Fibroblast of the aortic adventitia (primary cell): Measurements from ENCODE around the gene PMIS2. TPM values are rescaled to one million over a fixed set of nuclear protein-coding genes. Genes with fewer than 3 reads are reported as not detected.
"Not testable (repeated sequence)": the region's sequence is repeated elsewhere in the genome, so short reads cannot be mapped to it uniquely, and the experiment has no call there.

Source experiments
- DNase-seq: peaks from one replicate; pipeline ENCODE4 v3.0.0-alpha.2; 2010; ENCODE audit warnings: low read depth
- H3K4me3 ChIP-seq: 2 replicates; pipeline ENCODE4 v1.5.1; 2011; ENCODE audit warnings: low read depth, mild to moderate bottlenecking, control low read depth, low read length, moderate library complexity
- total RNA-seq: library from RNA; depleted of rRNA; stranded (reverse); fragments of >200 nt; gene quantifications from 2 replicates; pipeline ENCODE4 v1.2.3, GENCODE V29; 2012; ENCODE audit warnings: low replicate concordance
- TF ChIP-seq, protein P1 (sequence below): IDR thresholded peaks from 2 replicates; pipeline ENCODE4 v1.5.1; 2011; ENCODE audit warnings: mild to moderate bottlenecking, low read length, control low read depth, inconsistent platforms; ENCODE audit not compliant: insufficient read depth

Gene PMIS2
- total RNA-seq, 1 donor: not detected

DNA sequence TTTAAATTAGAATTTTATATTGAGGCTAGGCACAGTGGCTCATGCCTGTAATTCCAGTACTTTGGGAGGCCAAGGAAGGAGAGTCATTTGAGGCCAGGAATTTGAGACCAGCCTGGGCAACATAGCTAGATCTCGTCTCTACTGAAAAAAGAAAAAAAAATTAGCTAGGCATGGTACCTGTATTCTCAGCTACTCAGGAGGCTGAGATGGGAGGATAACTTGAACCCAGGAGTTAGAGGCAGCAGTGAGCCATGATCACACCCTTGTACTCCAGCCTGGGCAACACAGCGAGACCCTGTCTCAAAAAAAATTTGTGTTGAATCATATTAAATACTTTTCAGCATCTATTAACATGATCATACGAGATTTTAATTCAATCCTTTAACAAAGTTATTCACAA lies 4.9 kb downstream of the PMIS2 start:
- TF ChIP-seq, protein P1, sequence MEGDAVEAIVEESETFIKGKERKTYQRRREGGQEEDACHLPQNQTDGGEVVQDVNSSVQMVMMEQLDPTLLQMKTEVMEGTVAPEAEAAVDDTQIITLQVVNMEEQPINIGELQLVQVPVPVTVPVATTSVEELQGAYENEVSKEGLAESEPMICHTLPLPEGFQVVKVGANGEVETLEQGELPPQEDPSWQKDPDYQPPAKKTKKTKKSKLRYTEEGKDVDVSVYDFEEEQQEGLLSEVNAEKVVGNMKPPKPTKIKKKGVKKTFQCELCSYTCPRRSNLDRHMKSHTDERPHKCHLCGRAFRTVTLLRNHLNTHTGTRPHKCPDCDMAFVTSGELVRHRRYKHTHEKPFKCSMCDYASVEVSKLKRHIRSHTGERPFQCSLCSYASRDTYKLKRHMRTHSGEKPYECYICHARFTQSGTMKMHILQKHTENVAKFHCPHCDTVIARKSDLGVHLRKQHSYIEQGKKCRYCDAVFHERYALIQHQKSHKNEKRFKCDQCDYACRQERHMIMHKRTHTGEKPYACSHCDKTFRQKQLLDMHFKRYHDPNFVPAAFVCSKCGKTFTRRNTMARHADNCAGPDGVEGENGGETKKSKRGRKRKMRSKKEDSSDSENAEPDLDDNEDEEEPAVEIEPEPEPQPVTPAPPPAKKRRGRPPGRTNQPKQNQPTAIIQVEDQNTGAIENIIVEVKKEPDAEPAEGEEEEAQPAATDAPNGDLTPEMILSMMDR: no peak

GRCh38 chr19:35592226-35592625 lies 6.3 kb downstream of the PMIS2 start:
- no peak overlapping the region for H3K4me3 ChIP-seq
- TF ChIP-seq, protein P1: peak; percentile 59
- DNase-seq: peak; percentile 65

More for the DNA sequence above, 4.9 kb downstream of the PMIS2 start:
- H3K4me3 ChIP-seq: no peak overlapping the region
- no peak for DNase-seq

GRCh38 chr19:35595026-35595425 lies 9.1 kb downstream of the PMIS2 start:
- not testable (repeated sequence) for DNase-seq, H3K4me3 ChIP-seq

DNA sequence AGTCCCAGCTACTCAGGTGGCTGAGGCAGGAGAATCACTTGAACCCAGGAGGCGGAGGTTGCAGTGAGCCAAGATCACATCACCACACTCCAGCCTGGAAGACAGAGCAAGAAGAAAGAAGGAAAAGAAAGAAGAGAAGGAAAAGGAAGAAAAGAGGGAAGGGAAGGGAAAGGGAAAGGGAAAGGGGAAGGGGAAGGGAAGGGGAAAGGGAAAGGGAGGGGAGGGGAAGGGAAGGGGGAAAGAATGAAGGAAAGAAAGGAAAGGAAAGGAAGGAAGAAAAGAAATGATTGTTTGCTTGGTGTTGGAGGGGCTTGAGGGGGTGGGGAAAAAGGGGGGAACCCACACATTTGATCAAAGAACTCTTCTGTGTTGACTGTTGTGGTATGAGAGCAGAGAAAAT lies 10.0 kb downstream of the PMIS2 start:
- TF ChIP-seq, protein P1: no peak
- no peak for DNase-seq
- H3K4me3 ChIP-seq: no peak overlapping the region

DNA sequence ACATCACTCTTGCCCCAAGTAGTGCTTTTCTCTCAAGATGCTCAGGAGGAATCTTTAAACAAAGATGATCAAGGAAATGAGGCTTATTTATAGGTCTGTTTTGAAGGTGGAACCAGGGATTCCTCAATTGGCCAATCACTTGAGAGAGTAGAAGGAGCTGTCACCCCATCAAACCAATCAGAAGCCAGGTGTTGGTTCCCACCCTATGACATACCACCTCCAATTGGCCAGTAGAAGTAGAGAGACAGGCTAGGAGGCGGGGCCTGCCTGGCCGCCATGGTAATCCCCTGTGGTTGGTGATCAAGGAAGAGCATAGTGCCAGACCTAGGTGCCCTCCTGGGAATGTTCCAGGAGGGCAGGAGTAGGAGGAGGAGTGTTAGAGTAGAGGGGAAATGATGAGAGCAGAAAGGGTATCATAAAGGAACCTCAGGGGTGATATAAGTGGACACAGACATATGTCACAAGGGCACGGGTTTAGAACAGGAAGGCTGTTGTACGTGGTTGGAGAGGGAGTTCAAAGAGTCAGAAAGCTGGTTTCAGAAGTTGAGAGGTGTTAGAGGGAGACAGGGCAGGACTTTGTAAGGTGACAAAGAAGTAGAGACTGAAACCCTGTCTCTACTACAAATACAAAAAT lies 10.5 kb downstream of the PMIS2 start:
- no peak overlapping the region for H3K4me3 ChIP-seq
- TF ChIP-seq, protein P1: no peak
- DNase-seq: peak; percentile 5

DNA sequence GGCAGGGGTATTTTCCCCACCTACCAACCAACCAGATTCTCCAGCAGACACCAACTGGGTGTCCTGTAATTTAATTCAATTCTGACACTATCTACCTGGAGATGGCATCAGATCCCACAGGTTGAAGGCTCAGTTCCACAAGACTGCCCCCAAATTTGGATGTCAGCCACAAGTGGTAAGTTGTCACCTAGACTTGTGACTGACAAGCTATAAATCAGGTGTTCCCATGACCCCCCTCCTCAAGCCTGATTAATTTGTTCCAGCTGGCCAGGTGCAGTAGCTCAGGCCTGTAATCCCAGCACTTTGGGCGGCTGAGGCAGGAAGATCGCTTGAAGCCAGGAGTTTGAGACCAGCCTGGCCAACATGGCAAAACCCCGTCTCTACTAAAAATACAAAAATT lies 16.0 kb downstream of the PMIS2 start:
- DNase-seq: no peak
- no peak overlapping the region for H3K4me3 ChIP-seq
- TF ChIP-seq, protein P1: no peak

DNA sequence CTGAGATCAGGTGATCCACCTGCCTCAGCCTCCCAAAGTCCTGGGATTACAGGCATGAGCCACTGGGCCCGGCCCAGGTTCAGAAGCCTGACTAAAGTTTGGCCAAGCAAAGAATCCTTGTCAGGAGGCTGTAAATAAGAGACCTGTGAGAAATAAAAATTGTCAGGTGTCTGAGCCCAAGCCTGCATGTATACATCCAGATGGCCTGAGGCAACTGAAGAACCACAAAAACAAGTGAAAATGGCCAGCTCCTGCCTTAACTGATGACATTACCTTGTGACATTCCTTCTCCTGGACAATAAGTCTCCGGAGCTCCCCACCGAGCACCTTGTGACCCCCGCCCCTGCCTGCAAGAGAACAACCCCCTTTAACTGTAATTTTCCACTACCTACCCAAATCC lies 18.5 kb downstream of the PMIS2 start:
- not testable (repeated sequence) for DNase-seq, H3K4me3 ChIP-seq

DNA sequence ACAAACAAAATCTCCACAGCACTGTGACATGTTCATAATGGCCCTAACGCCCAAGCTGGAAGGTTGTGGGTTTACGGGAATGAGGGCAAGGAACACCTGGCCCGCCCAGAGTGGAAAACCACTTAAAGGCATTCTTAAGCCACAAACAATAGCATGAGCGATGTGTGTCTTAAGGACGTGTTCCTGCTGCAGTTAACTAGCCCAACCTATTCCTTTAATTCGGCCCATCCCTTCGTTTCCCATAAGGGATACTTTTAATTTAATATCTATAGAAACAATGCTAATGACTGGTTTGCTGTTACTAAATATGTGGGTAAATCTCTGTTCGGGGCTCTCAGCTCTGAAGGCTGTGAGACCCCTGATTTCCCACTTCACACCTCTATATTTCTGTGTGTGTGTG lies 21.2 kb downstream of the PMIS2 start:
- DNase-seq: not testable (repeated sequence)

More for the DNA sequence above, 21.2 kb downstream of the PMIS2 start:
- not testable (repeated sequence) for H3K4me3 ChIP-seq
